ENCODE data around the gene MYL12A. TPM values are rescaled to one million over a fixed set of nuclear protein-coding genes. Genes with fewer than 3 reads are reported as not detected.

MYL12A gene
- total and polyA plus RNA-seq, 2 of the 13 experiments (the other 11 are each of a cell fraction or from before 2014, with no cell fraction given) = 261 to 277 TPM

DNA sequence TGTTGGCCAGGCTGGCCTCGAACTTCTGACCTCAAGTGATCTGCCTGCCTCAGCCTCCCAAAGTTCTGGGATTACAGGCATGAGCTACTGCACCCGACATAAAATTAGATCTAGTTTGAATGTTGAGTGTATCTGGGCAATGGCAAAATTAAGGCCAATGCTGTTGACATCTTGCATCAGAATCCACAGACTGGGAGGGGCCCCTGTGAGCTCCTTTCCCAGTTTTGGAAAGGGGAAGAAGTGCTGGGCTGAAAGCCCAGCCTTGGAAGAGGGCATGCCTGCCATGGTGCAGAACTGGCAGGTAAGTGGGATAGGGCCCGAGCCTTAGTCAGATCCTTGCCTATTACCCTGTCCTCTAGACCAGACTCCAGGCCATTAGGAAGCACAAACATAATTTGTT lies 23.4 kb upstream of the MYL12A start:
- Histone ChIP-seq H2AFZ (ENCODE audit: low read length) (no peak overlapping the region), H4K20me1 (ENCODE audit: insufficient read depth, low read length) (no peaks in the 10 kb centered on the region), H3K4me1 (ENCODE audit: insufficient read depth, low read length) (peaks cover 41% of the 10 kb centered on the region), H3K4me3 (replicated peaks in 1 of 3; ENCODE audit: insufficient read depth in 1 of 3, low read depth in 2 of 3, low read length in 3 of 3) (no peak overlapping the region), H3K9me3 (ENCODE audit: low read length) (no peaks in the 10 kb centered on the region), H3K9ac (ENCODE audit: insufficient read depth, low read depth, low read length) (no peak overlapping the region), H3K36me3 (replicated peaks in 1 of 2; ENCODE audit: control insufficient read depth in 1 of 2, insufficient read depth in 2 of 2, low read length in 2 of 2) (no peaks in the 10 kb centered on the region), H3K79me2 (ENCODE audit: insufficient read depth, low read length) (no peaks in the 10 kb centered on the region), H3K4me2 (ENCODE audit: low read depth, low read length) (no peak overlapping the region), H3K27me3 (ENCODE audit: control insufficient read depth in 1 of 2, insufficient read depth in 2 of 2, low read length in 2 of 2) (no peaks in the 10 kb centered on the region), H3K27ac (ENCODE audit: extremely low read length, insufficient read depth, low read length) (no peak overlapping the region)
- WGBS (ENCODE audit: low lambda C conversion rate) = 75% methylated on average over 3 of the region's 3 CpGs
- TF ChIP-seq ZNF484 (CRISPR knock-in tag; IDR thresholded peaks at IDR 0.05; ENCODE audit: borderline replicate concordance, low read depth) (no peak), ZNF224 (CRISPR knock-in tag; IDR thresholded peaks at IDR 0.05) (no peak), ATM (IDR thresholded peaks at IDR 0.05; ENCODE audit: borderline replicate concordance) (no peak), ZMYM4 (CRISPR knock-in tag; IDR thresholded peaks at IDR 0.05) (no peak), GATA4 (IDR thresholded peaks at IDR 0.05; ENCODE audit: borderline replicate concordance, low read depth) (no peak), ZNF337 (CRISPR knock-in tag; IDR thresholded peaks at IDR 0.05; ENCODE audit: borderline replicate concordance, low read depth) (no peak), ZSCAN21 (CRISPR knock-in tag; IDR thresholded peaks at IDR 0.05; ENCODE audit: borderline replicate concordance) (no peak), ZNF513 (CRISPR knock-in tag; conservative IDR thresholded peaks at IDR 0.05) (no peak), ZNF776 (CRISPR knock-in tag; IDR thresholded peaks at IDR 0.05) (no peak), SMAD1 (CRISPR knock-in tag; IDR thresholded peaks at IDR 0.05; ENCODE audit: borderline replicate concordance, low read depth) (no peak)
- no peak for DNase-seq (ENCODE audit: low spot score)
- intact Hi-C loops (cut with micrococcal nuclease; ENCODE audit: unreplicated experiment) = no loop called here
- BruUV-seq (replicated peaks) = no TSS peak
- in situ Hi-C loops (cut with HindIII; ENCODE audit: extremely low pct_ligation_motif_present, low pct_unique_long_range_greater_than_20kb) = no loop called here
- POLR2A ChIA-PET = interaction anchor here (1.0 kb wide), 1 partner anchor 9 kb away, joined by 4 read pairs; no protein-coding TSS in a partner anchor
- FAIRE-seq = no peak
- no peak for ATAC-seq
- CTCF ChIA-PET (ENCODE audit: low intra/inter-chr PET ratio, low total read pairs) = no interaction called here
